Fibroblast of the conjunctiva (primary cell): ENCODE data around the gene CEP112.
"Not testable (repeated sequence)": the region's sequence is repeated elsewhere in the genome, so short reads cannot be mapped to it uniquely, and the experiment has no call there.

ENCODE experiments used
- DNase-seq: peaks from one replicate; pipeline ENCODE4 v3.0.0-alpha.2; 2010; ENCODE audit warnings: low read depth

The CEP112 gene

DNA sequence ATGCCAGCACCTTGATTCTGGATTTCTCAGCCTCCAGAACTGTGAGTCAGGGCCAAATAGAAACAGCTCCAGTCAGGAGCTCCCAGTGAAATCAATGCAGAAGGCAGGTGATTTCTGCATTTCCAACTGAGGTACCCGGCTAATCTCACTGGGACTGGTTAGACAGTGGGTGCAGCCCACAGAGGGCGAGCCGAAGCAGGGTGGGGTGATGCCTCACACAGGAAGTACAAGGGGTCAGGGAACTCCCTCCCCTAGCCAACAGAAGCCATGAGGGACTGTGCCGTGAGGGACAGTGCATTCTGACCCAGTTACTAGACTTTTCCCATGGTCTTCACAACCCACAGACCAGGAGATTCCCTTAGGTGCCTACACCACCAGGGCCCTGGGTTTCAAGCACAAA lies 36.9 kb downstream of the CEP112 start:
- not testable (repeated sequence) for DNase-seq

DNA sequence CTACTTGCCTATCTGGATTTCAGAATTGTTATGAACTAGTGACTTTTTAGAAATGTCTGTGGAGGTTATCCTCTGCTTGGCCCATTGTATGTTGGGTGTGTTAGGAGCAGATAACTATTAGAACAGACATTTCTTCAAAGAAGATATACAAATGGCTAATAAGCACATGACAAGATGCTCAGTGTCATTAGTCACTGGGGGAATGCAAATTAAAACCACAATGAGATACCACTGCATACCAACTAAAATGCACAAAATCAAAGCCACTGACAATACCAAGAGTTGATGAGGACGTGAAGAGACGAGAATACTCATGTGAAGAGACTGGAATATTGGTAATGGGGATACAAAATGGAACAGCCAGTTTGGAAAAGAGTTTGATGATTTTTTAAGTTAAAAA lies 39.2 kb downstream of the CEP112 start:
- no peak for DNase-seq

DNA sequence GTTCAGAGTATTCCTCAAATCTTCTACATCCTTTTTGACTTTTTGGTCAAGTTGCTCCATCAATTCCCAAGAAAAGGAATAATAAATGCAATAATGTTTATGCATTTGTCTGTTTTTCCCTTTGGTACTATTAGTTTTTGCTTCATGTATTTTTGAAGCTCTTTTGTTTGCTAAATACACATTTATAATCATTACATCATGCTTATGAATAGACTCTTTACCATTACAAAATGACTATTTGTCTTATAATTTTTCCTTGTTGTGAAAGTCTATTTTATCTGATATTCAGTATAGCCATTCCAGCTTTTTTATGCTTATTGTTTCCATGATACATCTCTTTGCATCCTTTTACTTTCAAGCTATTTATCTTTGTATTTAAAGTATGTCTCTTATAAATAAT lies 41.2 kb downstream of the CEP112 start:
- DNase-seq: no peak

DNA sequence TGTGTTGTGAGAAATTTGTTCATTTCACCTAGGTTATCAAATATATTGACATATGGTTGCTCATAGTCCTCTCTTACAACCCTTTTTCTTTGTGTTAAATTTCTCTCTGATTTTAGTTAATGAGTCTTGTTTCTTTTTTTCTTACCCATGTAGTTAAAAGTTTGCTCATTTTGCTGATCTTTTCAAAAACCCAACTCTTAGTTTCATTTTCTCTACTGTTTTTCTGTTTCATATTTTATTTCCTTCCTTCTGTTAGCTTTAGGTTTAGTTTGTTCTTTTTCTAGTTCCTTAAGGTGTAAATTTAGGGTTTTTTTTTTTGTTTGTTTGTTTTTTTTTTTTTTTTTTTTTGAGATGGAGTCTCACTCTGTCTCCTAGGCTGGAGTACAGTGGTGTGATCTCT lies 42.4 kb downstream of the CEP112 start:
- DNase-seq: no peak

DNA sequence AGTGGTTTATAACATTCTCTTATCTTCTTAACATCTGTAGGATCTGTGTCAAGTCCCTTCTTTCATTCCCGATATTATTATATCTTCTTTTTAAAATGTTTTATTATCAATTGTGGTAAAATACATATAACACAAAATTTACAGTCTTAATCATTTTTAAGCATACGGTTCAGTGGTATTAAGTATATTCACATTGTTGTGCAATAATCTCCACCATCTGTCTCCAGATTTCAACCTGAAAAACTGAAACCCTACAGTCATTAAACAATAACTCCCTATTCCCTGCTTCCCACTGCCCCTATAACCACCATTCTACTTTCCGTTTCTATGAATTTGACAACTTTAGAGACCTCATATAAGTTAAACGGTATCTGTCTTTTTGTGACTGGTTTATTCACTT lies 45.5 kb downstream of the CEP112 start:
- no peak for DNase-seq

DNA sequence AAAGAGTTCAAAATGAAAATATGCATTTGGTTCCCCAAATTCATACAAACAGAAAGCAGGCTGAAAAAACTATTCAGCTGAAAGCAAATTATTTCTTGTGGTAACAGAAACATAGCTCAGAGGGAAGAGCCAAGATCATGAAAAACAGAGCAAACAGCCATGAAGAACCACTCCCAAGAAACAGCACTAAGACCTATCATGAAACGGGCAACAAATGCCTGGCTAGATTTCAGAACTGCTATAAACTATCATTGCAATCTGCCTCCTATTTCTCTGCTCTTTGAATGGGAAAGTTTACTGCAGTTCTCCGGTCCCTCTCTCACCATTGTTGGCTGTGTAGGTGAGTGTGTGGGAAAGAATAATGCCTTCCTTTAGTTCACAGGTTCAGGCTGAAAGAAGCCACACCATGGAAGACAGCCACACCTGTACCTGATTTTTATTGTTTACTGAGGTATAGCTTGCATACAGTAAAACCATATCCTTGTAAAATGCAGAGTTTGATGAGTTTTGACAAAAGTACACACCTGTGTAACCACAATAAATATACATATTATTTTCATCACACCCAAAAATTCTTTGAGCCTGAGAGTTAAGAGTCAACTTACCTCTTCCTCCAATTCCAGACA lies 48.2 kb downstream of the CEP112 start:
- DNase-seq: no peak

DNA sequence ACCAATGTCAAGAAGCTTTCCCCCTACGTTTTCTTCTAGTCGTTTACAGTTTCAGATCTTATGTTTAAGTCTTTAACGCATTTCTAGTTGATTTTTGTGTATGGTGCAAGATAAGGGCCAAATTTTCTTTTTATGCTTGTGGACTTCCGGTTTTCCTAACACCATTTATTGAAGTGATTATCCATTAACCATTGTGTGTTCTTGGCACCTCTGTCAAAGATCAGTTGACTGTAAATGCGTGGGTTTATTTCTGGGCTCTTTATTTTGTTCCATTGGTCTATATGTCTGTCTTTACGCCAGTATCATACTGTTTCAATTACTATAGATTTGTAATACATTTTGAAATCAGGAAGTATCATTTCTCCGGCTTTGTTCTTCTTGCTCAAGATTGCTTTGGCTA lies 49.5 kb downstream of the CEP112 start:
- DNase-seq: no peak

DNA sequence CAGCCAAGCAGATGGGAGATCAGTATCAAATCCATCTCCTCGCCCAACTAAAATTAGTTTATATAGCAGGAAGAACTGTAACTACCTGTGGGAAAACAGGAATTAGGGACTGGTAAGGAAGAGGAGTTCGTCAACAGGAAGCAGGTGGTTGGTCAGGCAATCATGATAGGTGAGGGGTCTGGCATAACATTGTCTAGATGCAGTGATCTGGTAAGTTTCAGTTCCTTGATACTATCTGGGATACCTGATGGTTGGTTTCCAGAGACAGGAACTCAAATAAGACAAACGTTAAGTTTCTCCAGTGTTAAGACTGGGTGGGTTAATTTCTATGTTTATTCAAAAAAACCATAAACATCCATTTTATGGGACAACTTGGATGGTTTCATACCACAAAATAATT lies 53.8 kb downstream of the CEP112 start:
- DNase-seq: no peak

DNA sequence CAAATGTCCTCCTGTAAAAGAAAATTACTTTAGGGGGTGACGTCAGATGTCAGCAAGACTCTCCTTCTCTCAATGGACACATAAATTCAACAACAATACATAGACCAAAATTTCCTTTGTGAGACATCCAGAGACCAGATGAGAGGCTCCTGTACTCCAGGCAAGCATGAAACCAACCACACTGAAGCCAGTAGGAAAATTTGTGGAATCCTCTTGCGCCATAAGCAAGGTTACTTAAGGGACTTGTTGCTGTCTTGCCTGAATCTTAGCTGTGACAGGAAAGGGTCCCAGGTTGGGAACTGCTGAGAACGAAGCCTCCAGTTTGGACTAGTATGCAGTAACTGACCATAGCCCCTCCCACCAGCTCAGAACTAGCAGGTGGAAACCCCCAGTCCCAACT lies 56.0 kb downstream of the CEP112 start:
- DNase-seq: no peak

DNA sequence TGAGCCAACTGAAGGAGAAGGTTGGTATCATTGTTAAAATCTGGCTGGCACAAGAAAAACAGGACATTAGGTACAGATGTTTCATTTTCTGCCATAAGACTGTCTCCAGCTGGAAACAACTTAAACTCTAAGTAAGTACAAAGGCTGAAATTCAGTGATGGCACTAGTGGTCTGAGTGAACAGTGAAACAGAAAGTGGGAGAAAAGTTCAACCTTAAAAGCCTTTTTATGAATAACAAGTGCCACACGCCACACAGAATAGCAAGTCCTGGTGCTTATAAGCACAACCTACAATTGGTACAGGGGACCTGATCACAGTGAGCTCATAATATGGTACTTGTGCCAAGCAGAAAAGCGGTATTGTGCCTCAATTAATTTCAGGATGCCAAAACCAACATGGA lies 56.7 kb downstream of the CEP112 start:
- no peak for DNase-seq

DNA sequence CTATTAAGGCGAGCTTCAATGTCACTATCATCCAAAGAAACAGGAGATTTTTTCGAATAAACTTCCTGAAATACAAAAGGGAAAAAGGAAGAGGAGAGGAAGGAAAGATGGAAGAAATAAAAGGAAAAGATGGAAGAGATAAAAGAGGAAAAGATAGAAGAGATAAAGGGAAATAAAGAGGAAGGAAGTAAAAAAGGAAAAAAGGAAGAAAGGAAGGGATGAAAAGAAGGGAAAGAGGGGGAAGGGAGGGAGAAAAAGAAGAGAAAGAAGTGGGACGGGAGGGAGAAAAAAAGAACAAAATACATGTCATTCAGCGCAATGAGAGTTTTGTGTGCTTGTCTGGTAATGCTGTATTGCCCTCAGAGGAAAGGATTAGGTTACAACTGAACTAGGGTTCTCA lies 62.2 kb downstream of the CEP112 start:
- no peak for DNase-seq

DNA sequence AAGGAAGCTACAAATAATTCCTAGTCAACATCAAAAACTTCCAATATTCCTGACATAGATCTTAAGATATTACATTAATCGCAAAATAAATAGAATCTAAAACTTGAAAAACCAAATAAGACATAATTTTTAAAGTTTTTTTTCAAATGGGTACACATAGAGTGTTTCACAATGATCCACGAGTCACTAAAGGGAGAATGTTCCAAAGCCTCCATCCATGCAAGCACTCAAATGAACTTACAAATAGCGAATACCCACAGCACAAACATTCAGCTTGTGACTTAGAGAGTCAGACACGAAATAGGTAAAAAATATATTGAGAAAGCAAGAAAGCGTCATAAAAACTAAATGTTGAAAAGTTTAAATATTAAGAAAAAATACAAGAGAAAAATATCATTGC lies 65.7 kb downstream of the CEP112 start:
- no peak for DNase-seq

DNA sequence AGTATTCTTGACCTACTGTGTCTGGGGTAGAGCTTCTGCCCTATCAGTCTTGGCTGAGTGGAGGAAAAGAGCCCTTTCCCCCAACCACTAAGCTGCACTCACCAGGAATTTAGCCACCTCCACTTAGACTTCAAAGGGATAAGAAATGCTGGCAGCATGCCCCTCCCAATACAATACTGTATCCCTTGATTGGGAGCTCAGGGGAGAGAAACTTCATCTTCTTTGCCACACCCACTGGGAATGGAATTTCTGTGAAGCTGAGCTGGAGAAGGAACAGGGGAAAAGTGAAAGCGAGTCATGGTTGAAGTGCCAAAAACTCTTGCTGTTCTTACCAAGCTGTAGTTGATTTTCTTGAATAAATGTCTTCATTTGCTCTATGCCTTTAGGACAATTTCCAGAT lies 68.8 kb downstream of the CEP112 start:
- no peak for DNase-seq

DNA sequence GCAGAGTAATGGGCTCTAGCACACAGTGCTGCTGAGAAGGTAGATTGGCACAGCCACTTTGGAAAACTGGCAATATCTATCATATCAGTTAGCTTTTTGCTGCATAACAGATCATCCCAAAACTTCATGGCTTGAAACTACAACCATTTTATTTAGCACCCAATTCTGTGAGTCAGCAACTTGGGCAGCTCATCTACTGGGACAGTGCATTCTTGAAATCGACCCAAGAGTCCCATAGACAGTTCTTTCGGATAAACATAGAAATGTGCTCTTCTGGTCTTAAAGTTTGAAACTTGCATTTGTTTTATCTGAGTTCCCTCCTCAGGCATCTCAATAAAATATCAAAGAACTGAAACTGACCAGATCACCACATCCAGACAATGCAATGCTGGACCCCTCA lies 76.7 kb downstream of the CEP112 start:
- no peak for DNase-seq

DNA sequence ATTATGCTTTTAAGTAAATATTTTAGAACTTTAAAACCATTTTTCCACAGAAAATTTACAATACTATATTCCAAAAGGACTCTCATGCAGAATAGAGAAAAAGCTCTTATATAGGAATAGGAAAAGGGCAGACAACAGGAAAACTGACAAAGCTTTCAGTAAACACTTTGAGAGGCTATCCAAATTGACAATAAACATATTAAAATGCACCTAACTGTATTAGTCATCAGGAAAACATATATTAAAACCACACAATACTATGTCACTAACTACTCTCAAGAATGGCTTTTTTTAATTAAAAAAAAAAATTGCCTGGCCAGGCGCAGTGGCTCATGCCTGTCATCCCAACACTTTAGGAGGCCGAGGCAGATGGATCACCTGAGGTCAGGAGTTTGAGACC lies 77.3 kb downstream of the CEP112 start:
- DNase-seq: no peak

DNA sequence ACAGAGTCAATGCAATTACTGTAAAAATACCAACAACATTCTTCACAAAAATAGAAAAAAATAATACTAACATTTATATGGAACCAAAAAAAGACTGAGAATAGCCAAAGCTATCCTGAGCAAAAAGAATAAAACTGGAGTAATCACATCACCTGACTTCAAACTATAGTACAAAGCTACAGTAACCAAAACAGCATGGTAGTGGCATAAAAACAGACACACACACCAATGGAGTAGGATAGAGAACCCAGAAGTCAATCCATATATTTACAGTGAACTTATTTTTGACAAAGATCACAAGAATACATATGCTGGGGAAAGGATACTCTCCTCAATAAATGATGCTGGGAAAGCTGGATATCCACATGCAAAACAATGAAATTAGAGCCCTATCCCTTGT lies 84.2 kb downstream of the CEP112 start:
- no peak for DNase-seq

DNA sequence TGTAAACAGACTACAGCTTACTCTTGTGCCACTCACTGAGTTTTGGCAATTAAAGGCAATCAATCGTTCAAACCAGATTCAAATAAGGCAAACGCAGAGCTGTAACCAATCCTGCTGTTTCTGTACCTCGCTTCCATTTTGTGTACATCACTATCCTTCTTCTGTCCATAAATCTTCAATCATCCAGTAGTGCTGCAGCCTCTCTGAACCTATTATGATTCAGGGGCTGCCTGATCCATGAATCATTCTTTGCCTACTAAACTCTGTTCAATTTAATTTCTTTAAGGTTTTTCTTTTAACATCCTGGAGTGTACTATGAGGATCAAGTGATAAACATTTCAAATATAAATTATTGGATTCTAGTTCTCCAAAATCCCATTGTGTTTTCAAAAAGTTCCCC lies 93.9 kb downstream of the CEP112 start:
- DNase-seq: no peak

DNA sequence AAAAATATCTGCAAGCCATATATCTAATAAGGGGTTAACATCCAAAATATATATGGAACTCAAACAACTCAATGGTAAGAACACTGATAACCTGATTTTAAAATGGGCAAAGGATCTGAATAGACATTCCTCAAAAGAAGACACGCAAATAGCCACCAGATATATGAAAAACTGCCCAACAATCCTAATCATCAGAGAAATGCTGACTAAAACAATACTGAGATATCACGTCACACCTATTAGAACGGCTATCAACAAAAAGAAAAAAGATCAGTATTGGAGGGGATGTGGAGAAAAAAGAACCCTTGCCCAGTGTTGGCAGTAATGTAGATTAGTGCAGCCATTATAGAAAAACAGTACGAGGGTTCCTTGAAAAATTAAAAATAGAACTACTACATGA lies 97.2 kb downstream of the CEP112 start:
- DNase-seq: no peak

DNA sequence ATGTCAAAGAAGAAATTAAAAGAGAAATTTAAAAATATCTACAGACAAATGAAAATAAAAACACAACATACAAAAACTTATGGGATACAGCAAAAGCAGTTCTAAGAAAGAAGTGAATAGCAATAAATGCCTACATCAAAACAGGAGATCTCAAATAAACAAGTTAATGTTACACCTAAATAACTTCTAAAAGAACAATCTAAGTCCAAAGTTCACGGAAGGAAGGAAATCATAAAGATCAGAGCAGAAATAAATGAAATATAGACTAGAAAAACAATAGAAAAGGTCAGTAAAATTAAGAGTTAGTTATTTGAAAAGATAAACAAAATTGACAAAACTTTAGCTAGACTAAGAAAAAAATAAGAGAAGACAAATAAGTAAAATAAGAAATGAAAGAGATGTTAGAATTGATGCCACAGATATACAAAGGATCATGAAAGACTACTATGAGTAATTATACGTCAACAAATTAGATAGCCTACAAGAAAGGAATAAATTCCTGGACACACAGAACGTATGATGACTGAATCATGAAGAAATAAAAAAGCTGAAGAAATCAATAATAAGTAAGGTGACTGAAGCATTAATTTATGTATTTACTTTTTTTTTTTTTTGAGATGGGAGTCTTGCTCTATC lies 100.4 kb downstream of the CEP112 start:
- DNase-seq: no peak

DNA sequence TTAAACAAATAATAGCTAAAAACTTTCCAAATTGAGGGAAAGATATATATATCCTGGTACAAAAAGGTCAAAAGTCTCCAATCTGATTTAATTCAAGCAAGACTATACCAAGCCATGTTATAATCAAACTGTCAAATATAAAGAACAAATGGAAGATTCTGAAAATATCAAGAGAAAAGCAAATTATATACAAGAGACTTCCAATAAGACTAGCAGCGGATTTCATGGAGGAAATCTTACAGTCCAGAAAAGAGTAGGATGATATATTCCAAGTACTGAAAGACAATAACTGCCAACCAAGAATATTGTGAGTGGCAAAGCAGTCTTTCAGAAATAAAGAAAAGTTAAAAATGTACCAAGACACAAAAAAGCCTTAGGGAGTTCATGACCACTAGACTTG lies 102.2 kb downstream of the CEP112 start:
- DNase-seq: no peak

DNA sequence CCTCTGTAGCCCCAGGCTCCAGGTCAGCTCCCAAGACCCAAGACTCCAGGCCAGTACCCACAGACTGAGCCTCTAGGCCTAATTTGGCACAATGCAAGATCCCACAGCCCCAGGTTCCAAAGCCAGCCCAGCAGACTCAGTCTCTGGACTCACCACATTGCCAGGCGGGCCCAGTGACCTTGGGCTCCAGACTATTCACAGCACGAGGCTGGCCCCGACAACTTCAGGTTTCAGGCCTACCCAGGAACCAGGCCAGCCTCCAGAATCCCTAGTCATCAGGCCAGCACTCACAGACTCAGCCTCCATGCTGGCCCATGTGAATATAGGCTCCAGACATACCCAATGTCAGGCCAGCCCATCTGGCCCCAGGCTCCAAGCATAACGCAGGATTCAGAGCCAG lies 103.8 kb downstream of the CEP112 start:
- DNase-seq: no peak

DNA sequence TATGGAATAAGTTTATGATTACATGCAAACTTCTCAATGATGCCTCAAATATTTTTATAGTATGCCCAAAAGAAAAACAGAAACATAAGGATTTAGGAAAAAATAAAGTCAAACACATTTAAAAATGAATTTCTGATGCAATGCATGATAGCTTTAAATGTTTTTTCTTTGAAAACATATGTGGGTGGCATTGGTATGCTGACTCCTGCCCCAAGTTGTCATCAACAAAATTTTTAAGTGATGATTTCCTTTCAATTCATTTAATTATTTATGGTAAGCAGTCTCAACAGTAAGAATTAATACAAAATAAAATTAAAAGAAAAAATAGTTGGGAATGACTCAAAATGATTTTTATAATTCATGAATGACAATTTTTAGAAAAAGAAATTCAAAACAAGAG lies 104.9 kb downstream of the CEP112 start:
- no peak for DNase-seq

DNA sequence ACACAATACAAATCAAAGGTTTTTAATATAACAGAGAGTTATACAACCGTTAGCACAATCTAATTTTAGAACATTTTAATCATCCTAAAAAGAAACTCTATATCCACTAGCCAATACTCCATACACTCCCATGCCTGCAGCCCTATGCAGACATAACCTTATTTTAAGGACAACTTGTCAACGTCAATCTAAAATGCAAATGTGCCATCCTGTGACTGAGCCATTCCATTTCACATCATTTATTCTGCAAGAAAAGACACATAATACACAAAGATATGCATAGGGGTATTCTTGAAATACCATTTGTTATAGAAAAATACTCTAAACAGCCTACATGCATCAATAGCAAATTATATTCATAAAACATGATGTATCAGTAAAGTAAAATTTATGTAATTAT lies 106.7 kb downstream of the CEP112 start:
- DNase-seq: no peak

DNA sequence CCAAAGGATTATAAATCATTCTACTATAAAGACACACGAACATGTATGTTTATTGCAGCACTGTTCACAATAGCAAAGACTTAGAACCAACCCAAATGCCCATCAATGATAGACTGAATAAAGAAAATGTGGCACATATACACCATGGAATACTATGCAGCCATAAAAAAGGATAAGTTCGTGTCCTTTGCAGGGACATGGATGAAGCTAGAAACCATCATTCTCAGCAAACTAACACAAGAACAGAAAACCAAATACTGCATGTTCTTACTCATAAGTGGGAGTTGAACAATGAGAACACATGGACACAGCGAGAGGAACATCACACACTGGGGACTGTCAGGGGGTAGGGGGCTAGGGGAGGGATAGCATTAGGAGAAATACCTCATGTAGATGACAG lies 111.3 kb downstream of the CEP112 start:
- DNase-seq: not testable (repeated sequence)
